T-helper 1 cell treated with Interleukin-12 subunit alpha and Interleukin-12 subunit beta and Interleukin-4 antibody, amounts not matched to agents 30 μg/mL and 1 μg/mL, for 36 hours (primary cell): ENCODE results near the gene NANOS3.

Source experiments
- H3K27ac Mint-ChIP-seq: one replicate; pipeline ENCODE4 v1.8.0; 2021; ENCODE audit warnings: mild to moderate bottlenecking, mixed read lengths
- H3K27me3 Mint-ChIP-seq: one replicate; pipeline ENCODE4 v1.8.0; 2021; ENCODE audit warnings: low read depth, mixed read lengths
- H3K36me3 Mint-ChIP-seq: one replicate; pipeline ENCODE4 v1.8.0; 2021; ENCODE audit warnings: low read depth, mixed read lengths
- H3K4me1 Mint-ChIP-seq: one replicate; pipeline ENCODE4 v1.8.0; 2021; ENCODE audit warnings: low read depth, mixed read lengths
- H3K4me3 Mint-ChIP-seq: one replicate; pipeline ENCODE4 v1.8.0; 2021; ENCODE audit warnings: mild to moderate bottlenecking, moderate library complexity, mixed read lengths
- H3K9me3 Mint-ChIP-seq: one replicate; pipeline ENCODE4 v1.8.0; 2021; ENCODE audit warnings: mixed read lengths

The NANOS3 gene

DNA sequence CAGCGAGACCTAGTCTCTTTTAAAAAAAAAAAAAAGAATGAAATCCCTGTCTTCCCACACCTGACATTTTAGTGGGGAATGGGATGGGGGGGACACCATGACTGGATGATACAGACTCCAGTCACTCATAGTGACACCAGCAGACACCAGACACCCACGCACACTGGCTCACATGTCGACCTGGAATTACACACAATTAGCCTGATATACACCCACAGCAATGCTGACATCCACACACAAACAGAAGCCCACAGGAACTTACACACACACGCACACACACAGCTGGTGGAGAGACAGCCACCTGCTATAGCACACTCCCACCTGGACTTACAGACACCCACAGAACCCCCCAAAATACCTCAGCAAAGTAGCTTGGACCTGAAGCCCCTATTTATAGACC, 8.3 kb upstream of the NANOS3 start:
- Mint-ChIP-seq H3K9me3 (no peaks in the 10 kb centered on the region), H3K4me1 (peaks cover 14% of the 10 kb centered on the region), H3K4me3 (no peak overlapping the region), H3K27me3 (peaks cover 36% of the 10 kb centered on the region), H3K27ac (no peak overlapping the region), H3K36me3 (peaks cover 4% of the 10 kb centered on the region)

DNA sequence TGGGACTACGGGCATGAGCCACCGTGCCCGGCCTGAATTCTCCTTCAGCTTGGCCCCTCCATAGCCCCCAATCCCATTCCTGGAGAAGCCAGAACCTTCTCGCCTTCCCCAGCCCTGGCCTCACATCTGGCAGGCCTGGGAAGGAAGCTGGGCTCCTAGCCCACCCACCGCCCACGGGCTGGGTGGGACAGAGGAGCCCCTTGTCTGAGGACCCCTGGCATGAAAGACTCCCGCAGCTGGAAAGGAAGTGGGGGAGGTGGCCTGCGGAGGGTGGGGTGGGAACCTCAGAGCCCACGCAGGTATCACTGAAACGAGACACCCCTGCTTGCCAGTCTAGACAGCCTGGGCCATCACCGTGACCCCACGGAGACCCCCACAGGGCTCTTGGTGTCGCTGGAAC, 7.7 kb upstream of the NANOS3 start:
- Mint-ChIP-seq H3K36me3 (peaks cover 4% of the 10 kb centered on the region), H3K9me3 (no peaks in the 10 kb centered on the region), H3K27me3 (peaks cover 30% of the 10 kb centered on the region), H3K4me3 (no peak overlapping the region), H3K4me1 (peaks cover 9% of the 10 kb centered on the region), H3K27ac (no peak overlapping the region)

DNA sequence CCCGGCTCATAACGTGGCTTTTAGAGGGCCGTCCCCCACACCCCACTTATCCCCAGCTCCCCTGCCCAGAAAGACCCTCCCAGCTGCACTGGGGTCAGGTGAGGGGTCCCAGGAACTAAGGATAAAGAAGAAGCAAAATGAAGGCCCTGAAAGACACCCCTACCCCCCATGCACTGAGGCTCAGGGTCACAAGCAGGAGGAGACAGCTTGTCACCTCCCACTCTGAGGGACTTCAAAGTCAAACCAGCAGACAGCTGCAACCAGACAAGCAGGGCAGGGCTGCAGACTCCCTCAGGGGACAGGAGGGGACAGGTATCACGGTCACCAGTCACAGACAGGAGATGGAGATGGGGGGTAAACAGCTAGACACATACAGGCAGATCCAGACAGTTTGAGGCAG, 6.1 kb upstream of the NANOS3 start:
- Mint-ChIP-seq H3K4me1 (peaks cover 6% of the 10 kb centered on the region), H3K4me3 (no peak overlapping the region), H3K9me3 (no peaks in the 10 kb centered on the region), H3K27me3 (peaks cover 29% of the 10 kb centered on the region), H3K27ac (no peak overlapping the region), H3K36me3 (peaks cover 4% of the 10 kb centered on the region)

DNA sequence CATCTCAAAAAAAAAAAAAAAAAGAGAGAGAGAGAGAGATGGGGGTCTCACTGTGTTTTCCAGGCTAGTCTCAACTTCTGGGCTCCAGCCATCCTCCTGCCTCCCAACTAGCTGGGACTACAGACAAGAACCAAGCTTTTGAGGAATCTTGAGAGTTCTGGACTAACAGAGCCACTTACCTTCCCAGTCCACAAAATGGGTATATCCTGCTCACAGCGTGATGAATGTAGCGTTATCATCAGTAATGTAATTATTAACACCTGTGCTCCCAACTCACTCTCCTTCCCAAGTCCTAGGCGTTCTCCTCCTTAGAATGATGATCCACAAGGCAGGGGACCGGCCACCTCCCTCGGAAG, 4.6 kb upstream of the NANOS3 start:
- no peaks in the 10 kb centered on the region for H3K36me3 Mint-ChIP-seq
- peaks cover 18% of the 10 kb centered on the region for H3K27me3 Mint-ChIP-seq
- H3K27ac Mint-ChIP-seq: no peak overlapping the region
- peak overlapping the region; percentile 34 for H3K4me3 Mint-ChIP-seq
- H3K4me1 Mint-ChIP-seq: no peaks in the 10 kb centered on the region
- no peaks in the 10 kb centered on the region for H3K9me3 Mint-ChIP-seq

DNA sequence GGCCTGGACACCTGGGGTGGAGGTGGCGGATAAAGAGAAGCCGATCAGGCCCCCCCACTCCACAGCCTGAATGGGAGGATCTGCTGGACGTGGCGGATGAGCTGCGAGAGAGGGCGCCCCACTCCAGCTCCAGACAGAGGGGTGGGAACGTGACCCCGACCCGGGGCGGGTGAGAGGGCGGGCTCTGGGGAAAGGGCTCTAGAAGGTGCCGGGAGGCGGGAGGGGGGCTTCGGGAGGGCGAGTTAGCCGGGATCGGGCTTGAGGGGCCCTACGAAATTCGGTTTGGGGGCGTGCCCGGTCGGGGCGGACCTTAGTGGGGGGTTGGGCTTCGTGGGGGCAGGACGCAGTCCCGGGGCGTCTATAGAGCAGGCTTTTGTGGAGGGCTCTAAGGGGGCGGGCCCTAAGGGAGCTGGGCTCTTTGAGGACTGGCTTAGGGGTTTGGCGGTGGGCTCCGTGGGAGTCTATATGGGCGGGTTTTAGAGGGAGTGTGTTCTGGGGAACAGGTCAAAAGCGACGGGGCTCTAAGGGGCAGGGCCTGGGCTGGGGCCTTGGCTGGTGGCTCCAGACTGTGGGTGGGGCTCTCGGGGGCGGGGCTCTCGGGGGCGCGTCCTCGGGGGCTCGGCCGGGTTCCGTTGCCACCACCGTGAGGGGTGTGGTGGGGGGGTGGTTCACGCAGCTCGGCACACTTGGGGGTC, 4.1 kb upstream of the NANOS3 start:
- Mint-ChIP-seq H3K4me3 (peak overlapping the region; percentile 63), H3K27me3 (peaks cover 13% of the 10 kb centered on the region), H3K36me3 (no peaks in the 10 kb centered on the region), H3K9me3 (no peaks in the 10 kb centered on the region), H3K27ac (no peak overlapping the region), H3K4me1 (no peaks in the 10 kb centered on the region)

DNA sequence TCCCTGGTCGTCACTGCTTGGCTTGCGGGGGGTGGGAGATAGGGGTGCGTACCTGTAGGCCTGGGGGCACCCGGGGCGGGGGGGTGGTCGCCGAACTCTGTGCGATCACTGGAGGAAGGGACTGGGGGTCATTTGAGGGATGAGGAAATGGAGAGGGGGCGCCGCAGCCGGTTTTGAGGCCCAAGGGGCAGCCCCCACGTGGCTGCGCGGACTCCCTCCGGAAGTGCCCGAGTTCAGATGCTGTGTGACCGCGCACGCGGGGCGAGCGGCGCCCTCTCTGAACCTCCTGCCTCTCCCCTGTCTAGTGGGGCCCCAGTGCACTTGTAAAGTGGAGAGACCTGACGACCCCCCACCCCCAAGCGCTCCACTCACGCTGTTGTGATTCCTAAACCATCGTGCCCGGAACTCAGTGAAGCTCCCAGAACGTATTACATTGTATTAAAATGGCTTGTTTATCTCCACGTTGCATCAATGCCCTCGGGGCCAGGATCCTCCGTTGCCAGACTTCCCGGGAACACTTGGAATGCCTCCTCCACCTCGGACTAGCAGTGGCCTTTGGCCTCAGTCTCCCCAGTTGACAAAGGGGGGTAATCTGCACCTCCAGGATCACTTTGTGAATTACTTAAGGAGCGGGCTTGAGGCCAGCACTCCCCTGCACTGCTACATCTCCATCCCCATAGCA, 3.0 kb upstream of the NANOS3 start:
- H3K36me3 Mint-ChIP-seq: no peaks in the 10 kb centered on the region
- no peaks in the 10 kb centered on the region for H3K9me3 Mint-ChIP-seq
- H3K27ac Mint-ChIP-seq: no peak overlapping the region
- no peak overlapping the region for H3K4me3 Mint-ChIP-seq
- H3K4me1 Mint-ChIP-seq: no peaks in the 10 kb centered on the region
- peaks cover 8% of the 10 kb centered on the region for H3K27me3 Mint-ChIP-seq

DNA sequence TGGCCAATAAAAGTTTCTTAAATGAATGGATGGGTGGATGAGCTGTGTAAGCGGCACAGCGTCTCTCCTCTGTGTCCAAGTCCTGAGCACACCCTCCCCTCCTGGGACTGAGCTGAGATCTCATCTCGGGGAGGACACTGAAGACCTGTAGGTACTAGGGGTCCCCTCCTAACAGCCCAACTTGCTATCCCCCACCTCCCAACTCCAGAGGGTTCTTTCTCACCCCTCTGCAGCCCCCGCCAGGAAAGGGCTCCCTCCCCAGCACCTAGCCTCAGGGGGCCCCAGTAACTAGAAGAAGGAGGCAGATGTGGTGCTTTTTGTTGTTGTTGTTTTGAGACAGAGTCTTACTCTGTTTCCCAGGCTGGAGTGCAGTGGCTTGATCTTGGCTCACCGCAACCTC, 1.1 kb upstream of the NANOS3 start:
- Mint-ChIP-seq H3K27me3 (peaks cover 8% of the 10 kb centered on the region), H3K4me1 (peaks cover 9% of the 10 kb centered on the region), H3K9me3 (no peaks in the 10 kb centered on the region), H3K36me3 (no peaks in the 10 kb centered on the region), H3K4me3 (no peak overlapping the region), H3K27ac (no peak overlapping the region)

DNA sequence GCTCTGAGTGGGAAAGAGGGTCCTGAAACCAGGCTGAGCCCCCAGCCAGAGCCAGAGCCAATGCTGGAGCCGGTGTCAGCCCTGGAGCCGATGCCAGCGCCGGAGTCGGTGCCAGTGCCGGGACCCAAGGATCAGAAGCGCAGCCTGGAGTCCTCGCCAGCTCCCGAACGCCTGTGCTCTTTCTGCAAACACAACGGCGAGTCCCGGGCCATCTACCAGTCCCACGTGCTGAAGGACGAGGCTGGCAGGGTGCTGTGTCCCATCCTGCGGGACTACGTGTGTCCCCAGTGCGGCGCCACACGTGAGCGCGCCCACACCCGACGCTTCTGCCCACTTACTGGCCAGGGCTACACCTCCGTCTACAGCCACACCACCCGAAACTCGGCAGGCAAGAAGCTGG, 369 bp downstream of the NANOS3 start:
- Mint-ChIP-seq H3K36me3 (no peaks in the 10 kb centered on the region), H3K27me3 (peaks cover 4% of the 10 kb centered on the region), H3K4me3 (no peak overlapping the region), H3K4me1 (peaks cover 22% of the 10 kb centered on the region), H3K27ac (no peak overlapping the region), H3K9me3 (no peaks in the 10 kb centered on the region)

DNA sequence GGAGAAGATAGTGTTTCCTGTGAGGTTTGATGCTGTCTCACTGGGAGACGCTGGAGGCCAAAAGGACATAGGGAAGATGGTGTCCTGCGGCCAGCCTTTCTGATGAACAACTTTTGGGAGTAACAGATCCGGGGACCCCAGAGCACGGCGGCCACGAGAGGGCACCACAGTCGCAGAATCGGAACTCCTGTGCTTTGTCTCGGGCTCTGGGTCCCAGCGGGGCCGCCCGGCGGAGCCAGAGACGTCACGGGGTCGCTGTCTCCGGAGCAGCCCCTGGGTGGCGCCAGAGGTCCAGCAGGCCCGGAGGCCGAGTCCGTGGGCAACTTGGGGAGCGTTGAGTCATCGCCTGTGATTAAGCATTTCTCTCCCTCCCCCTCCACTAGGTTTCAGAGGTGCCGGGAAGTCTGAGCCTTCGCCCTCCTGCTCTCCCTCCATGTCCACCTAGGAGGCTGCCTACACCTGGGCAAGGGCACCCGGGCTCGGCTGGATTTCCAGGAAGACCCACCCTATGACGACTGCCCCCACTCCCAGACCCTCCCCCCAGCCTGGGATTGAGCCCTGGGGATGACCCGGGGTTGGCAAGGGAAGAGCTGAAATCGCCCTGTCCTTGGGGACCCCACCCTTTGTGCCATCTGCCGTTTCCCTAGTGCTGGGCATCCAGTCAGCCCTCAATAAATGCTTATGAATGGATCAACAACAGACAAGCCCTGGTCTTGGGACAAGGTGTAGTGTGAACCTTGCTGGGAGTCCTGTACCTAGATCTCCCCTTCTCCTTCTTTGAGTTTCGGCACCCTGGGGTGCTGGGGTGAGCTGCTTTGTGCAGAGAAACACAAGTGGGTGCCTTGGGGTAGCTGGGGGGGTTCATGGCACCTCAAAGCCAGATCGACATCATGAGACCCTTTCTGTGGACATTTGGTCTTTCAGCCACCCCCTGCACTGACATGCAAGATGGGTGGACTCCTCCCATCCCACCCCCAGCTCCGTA, 3.4 kb downstream of the NANOS3 start:
- H3K4me1 Mint-ChIP-seq: peaks cover 27% of the 10 kb centered on the region
- peak overlapping the region; percentile 92 for H3K27ac Mint-ChIP-seq
- H3K9me3 Mint-ChIP-seq: no peaks in the 10 kb centered on the region
- H3K36me3 Mint-ChIP-seq: no peaks in the 10 kb centered on the region
- H3K4me3 Mint-ChIP-seq: peak overlapping the region; percentile 53
- peaks cover 3% of the 10 kb centered on the region for H3K27me3 Mint-ChIP-seq

DNA sequence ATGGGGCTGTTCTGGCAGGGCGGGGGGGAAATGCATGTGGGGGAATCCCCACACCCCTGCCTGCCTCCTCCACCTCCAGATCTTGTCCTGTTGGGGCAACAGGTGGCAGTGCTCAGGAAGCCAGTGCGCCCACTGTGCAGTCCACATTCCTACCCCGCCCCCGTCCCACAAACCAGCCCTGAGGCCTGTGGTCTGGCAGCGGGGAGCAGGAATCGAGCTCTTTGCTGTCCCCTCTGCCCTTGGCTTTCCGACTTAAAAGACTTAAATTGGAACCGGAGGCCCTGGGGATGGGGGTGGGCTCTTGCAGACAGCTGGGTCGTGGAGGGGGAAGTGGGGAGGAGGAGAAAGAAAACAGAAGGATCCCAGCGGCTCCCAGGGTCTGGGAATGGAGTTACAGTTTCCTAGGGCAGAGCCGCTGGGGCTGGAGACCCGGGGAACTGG, 4.3 kb downstream of the NANOS3 start:
- no peaks in the 10 kb centered on the region for H3K9me3 Mint-ChIP-seq
- H3K27ac Mint-ChIP-seq: peak overlapping the region; percentile 92
- H3K4me1 Mint-ChIP-seq: peaks cover 27% of the 10 kb centered on the region
- H3K27me3 Mint-ChIP-seq: no peaks in the 10 kb centered on the region
- no peaks in the 10 kb centered on the region for H3K36me3 Mint-ChIP-seq
- peak overlapping the region; percentile 53 for H3K4me3 Mint-ChIP-seq

DNA sequence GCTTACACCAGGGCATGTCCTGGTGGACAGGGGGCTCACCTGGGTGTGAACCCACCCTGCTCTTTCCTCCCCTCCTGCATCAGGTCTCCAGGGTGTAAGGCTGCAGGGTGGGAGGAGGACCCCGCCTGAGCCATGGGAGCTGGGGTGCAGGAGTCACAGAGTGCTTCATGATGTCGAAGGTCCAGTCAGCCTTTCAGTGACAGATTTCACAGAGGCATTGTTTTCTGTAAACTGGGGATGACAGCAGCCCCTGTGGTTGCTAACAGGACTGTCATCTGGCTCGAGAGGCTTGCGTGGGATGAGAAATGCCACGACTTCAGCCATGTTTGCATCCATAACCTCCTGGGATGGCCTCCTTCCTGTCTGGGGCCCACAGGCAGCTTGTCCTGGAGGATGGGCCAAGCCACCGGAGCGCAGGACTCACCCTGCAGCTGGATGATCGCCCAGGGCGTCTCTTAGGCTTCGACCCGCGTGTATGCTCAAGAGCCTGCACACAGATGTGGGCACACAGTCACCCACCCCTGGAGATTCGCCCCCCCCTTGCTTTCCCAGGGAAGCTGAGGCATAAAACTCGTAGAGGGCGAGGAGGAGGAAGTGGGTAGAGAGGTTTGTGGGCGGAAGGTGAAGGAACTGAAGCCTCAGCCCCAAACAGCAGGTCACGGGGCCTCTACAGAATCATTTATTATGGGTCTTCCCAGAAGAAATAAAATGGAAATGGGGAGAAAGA, 4.9 kb downstream of the NANOS3 start:
- H3K27me3 Mint-ChIP-seq: no peaks in the 10 kb centered on the region
- H3K9me3 Mint-ChIP-seq: no peaks in the 10 kb centered on the region
- no peaks in the 10 kb centered on the region for H3K36me3 Mint-ChIP-seq
- peaks cover 27% of the 10 kb centered on the region for H3K4me1 Mint-ChIP-seq
- H3K27ac Mint-ChIP-seq: peak overlapping the region; percentile 92
- H3K4me3 Mint-ChIP-seq: peak overlapping the region; percentile 42

DNA sequence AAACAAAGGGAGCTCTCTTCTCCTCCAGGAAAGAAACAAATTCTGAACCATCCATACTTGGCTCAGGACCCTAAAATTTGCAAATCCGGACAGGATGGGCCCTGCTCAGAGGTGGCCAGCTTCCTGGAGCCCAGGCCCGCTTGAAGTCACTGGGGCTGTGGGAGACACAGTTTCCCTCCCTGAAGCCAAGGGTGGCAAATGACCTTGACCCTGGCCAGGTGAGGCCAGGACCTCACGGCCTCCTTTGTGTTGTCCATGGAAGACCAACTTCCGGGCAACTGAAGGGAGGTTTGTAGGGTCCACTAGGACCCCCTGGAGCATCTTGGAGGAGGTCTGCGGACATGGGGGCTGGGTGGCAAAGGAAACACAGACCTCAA, 5.5 kb downstream of the NANOS3 start:
- Mint-ChIP-seq H3K27ac (peak overlapping the region; percentile 92), H3K36me3 (no peaks in the 10 kb centered on the region), H3K4me1 (peaks cover 27% of the 10 kb centered on the region), H3K9me3 (no peaks in the 10 kb centered on the region), H3K27me3 (no peaks in the 10 kb centered on the region), H3K4me3 (peak overlapping the region; percentile 42)

DNA sequence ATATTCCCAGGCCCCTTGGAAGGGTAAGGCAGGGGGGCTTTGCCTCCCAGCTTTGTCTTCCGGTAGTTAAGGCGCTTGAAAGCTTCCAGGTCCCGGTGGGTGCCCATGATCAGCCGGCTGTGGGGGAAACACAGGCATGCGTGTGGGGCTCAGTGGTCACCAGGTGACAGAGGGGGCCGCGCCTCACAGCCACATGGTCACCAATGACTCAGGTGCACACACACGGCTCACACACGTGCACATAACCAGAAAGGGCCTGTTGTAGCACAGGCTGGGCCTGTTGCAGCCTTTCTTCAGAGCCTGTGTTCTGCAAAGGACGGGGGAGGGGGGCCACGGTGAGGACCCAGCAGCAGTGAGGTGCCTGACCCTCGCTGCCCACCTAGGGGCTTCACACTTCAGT, 5.9 kb downstream of the NANOS3 start:
- no peaks in the 10 kb centered on the region for H3K36me3 Mint-ChIP-seq
- H3K27ac Mint-ChIP-seq: peak overlapping the region; percentile 41
- H3K27me3 Mint-ChIP-seq: no peaks in the 10 kb centered on the region
- H3K4me1 Mint-ChIP-seq: peaks cover 27% of the 10 kb centered on the region
- no peak overlapping the region for H3K4me3 Mint-ChIP-seq
- no peaks in the 10 kb centered on the region for H3K9me3 Mint-ChIP-seq

DNA sequence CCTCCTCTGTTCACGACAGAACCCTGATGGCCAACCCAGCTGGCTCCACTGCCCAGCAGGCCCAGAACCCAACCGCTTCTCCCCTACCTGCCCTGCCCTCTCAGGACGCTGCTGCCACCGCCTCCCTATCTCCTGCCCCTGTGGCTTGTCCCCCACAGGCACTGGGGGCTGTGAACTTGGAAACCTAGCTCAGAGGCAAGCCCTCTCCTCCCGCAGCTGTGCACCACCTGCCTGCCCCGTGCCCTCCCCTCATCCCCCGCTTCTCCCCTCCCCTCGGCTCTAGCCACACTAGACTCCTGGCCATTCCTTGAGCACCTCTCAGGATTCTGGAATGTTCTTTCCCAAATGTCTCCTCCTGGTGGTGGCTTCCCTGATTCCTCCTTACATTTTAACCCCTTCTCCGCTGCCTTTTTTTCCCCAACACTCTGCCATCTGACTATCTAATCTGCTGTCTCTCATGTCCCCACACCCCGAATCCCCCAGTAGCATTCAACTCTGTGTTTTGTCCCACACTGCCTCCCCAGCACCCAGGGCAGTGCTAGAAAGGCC, 6.7 kb downstream of the NANOS3 start:
- H3K27ac Mint-ChIP-seq: peak overlapping the region; percentile 43
- H3K27me3 Mint-ChIP-seq: no peaks in the 10 kb centered on the region
- peaks cover 27% of the 10 kb centered on the region for H3K4me1 Mint-ChIP-seq
- no peak overlapping the region for H3K4me3 Mint-ChIP-seq
- no peaks in the 10 kb centered on the region for H3K36me3 Mint-ChIP-seq
- no peaks in the 10 kb centered on the region for H3K9me3 Mint-ChIP-seq
